GM18502 (cell line): ENCODE measurements around the gene ADPRHL1.
A peak's percentile ranks its signal among the peaks of the same experiment; 100 is the strongest.
"Not testable (repeated sequence)": the region's sequence is repeated elsewhere in the genome, so short reads cannot be mapped to it uniquely, and the experiment has no call there.

Source experiments
- ATAC-seq: cut with Tn5 transposase; IDR thresholded peaks from one replicate; pipeline ENCODE4 v1.9.1; 2021; ENCODE audit warnings: mild to moderate bottlenecking; ENCODE audit not compliant: unreplicated experiment, poor library complexity

The ADPRHL1 gene

DNA sequence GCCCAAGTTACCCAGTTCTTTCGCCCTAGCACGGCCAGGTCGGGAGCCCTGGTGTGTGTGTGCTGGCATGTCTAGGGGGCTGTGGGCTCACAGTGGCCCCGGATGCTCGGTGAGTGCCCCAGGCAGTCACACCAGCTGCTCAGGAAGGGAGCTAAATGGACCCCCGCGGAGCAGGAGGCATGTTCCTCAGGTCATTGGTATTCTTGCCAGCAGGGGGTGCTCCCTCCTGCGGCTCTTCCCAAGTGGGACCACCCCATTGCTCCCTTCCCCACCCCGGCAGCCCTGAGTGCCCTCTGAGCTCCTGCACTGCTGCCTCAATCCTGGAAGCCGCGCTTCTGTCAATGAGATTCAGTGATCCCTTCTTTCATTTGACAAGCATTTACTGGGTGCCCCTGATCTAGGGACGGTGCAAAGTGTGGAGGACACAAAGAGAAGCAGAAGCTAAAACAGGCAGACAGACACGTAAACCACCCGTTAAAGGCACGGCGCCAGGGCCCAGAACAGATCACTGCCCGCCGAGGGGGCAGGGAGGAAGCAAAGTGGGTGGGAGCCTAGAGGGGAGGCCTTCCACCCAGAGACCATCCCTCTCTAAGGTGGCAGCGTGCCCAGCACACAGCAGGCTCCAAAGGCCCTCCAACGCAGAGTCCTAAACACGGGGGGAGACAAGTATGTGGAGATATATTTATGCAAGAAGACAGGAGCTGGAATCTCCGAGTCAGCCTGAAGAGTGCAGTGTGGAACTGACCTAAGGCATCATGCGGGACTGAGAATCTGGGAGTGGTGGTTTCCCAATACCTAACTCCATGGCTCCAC, 5.2 kb upstream of the ADPRHL1 start:
- no peak for ATAC-seq

DNA sequence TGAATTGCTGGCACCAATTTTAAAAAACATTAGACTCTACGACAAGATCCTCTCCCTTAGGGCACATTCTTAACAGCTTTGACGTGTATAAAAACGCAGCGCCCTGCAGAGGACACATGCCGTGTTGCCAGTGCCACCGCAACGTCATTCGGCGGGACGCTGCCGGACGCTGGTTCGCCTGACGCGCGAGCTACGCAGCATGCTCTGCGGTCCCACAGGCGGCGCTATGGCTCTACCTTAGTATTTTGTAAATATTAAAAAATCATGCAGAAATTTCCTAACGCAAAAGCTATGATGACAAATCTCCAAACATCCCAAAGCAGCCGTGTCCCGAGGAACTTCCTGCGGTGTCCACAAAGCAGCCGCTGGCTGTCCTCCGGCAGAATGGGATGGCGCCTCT, 4.2 kb upstream of the ADPRHL1 start:
- no peak for ATAC-seq

DNA sequence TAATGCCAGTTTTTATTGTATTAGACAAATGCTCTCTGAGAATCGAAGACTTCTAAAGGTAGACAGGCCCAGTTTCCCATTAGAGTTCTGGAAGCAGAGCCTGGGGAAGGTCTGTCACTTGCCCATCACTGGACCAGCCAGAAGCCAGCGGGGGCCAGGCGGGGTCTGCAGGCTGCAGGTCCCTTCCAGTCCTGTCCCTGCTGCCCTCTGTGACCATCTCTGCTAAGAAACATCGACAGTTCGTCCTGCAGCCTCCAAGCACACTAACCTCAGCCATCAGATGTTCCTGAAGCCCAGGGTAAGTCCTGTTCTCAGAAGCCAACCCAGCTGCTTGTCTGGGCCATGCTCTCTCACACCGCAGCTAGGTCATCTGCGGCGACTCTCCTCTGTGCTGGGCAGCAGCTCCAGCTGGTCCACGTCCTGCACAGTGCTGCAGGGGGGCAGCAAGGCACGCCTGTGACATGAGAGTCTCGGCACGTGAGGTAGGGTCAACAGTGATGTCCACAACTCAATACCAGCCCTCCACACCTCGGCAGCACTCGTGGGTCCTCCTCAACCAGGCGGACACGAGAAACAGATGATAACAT, 2.9 kb upstream of the ADPRHL1 start:
- ATAC-seq: no peak

DNA sequence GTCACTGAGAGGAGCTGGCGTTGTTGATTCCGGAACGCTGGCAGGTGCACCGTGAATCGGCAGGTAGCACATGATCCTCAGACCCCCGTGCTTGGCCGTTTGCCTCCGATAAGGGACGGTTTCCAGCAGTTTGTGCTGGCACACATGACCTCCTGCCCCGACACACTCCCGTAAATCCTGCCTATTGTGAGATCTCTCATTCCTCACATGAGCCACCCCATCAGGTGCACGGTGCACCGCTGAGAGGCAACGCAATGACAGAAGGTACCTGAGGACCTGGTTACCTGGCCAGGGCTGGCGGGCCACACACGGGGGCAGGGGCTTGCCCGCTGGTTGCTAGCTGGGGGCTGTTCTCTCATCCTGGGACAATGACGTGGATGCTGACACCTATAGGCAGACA, 2.1 kb upstream of the ADPRHL1 start:
- no peak for ATAC-seq

- ATAC-seq: no peak
Measured at GRCh38 chr13:113454936-113455335, 1.6 kb upstream of the ADPRHL1 start.

GRCh38 chr13:113452466-113452865, 822 bp downstream of the ADPRHL1 start:
- no peak for ATAC-seq

- ATAC-seq: no peak
Measured at GRCh38 chr13:113451951-113452421, 1.3 kb downstream of the ADPRHL1 start.

GRCh38 chr13:113450861-113451620, 2.2 kb downstream of the ADPRHL1 start:
- not testable (repeated sequence) for ATAC-seq

- not testable (repeated sequence) for ATAC-seq
Measured at GRCh38 chr13:113450348-113450744, 2.9 kb downstream of the ADPRHL1 start.

- no peak for ATAC-seq
Measured at GRCh38 chr13:113449693-113450347, 3.5 kb downstream of the ADPRHL1 start.

DNA sequence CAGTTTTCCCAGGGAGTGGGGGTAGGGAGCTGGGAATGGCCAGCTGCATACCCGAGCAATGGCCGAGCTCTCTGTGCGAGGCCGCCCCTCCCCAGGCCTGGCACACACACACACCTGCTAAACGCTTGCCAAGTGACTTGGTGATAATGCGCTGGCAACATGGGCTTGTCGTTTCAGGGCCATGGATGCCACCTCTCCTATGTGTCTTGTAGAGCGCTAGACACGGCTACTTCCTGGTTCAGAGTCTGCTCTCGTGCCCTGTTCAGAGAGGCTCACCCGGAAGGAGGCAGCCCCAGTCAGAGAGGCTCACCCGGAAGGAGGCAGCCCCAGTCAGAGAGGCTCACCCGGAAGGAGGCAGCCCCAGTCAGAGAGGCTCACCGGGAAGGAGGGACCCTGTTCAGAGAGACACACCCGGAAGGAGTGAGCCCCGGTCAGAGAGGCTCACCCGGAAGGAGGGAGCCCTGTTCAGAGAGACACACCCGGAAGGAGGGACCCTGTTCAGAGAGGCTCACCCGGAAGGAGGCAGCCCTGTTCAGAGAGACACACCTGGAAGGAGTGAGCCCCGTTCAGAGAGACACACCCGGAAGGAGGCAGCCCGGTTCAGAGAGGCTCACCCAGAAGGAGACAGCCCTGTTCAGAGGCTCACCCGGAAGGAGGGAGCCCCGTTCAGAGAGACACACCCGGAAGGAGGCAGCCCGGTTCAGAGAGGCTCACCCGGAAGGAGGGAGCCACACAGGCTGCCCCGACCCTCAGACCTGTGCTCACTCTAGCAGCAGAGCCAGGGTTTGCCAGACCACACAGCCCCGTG, 4.2 kb downstream of the ADPRHL1 start:
- ATAC-seq: peak; percentile 81

DNA sequence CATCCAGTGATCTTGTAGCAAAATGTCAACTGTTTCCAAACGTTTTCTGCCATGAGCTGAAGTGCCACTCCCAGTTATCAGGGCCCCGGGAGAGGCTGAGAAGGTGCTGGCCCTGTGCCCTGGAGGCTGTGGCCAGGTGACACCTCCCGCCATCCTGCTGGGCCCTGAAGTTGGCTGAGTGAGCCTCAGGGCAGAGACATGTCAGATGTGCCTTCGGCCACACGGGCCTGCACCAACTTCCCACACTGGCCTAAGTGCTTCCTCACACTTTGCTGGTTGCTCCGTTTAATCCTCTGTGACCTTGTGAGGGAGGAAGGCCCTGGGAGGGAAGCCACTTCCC, 4.8 kb downstream of the ADPRHL1 start:
- ATAC-seq: peak; percentile 11

- ATAC-seq: no peak
Measured at GRCh38 chr13:113447596-113447995, 5.7 kb downstream of the ADPRHL1 start.

GRCh38 chr13:113446488-113446854, 6.8 kb downstream of the ADPRHL1 start:
- ATAC-seq: no peak

GRCh38 chr13:113445791-113446487, 7.3 kb downstream of the ADPRHL1 start:
- ATAC-seq: no peak

- ATAC-seq: no peak
Measured at GRCh38 chr13:113443991-113444390, 9.3 kb downstream of the ADPRHL1 start.

DNA sequence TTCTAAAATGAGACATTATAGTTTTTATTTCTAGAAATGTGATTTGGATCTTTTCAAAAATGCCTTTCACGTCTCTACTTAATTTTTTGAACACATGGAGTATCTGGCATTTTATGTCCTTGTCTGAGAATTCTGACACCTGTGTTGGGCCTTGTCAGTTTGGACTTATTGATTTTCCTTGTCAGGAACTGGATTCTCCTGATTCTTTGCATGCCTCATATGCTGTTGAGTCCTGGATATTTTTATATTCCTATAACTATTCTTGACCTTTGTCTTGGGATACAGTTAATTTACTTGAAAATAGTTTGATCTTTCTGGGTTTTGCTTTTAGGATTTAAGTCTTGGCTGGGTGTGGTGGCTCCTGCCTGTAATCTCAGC, 10.3 kb downstream of the ADPRHL1 start:
- ATAC-seq: no peak

GRCh38 chr13:113442354-113442984, 10.8 kb downstream of the ADPRHL1 start:
- ATAC-seq: no peak

DNA sequence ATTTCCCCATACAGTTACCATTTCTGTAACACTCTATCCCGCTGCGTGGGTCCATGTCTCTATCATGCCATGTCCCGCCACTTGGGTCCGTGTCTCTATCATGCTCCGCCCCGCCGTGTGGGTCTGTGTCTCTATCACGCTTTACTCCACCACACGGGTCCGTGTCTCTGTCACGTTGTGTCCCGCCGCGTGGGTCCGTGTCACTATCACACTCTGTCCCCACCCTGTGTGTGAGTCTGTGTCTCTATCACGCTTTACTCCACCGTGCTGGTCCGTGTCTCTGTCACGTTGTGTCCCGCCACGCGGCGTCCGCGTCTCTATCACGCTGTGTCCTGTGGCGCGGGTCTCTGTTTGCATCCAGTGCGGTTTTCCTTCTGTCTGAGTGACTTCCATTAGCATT, 11.6 kb downstream of the ADPRHL1 start:
- ATAC-seq: no peak
